Panc1 (cell line): ENCODE data around the gene TRIM66.

Experiments used
- POLR2AphosphoS5 ChIP-seq: IDR thresholded peaks from 2 replicates; pipeline ENCODE4 v1.6.1; 2012; ENCODE audit warnings: mild to moderate bottlenecking, low read depth, low read length, moderate library complexity
- TF ChIP-seq, protein P1 (sequence below): fragments of 450-650 bp; IDR thresholded peaks from 2 replicates; pipeline ENCODE4 v1.5.1; 2017; ENCODE audit warnings: mild to moderate bottlenecking
- TF ChIP-seq, protein P2 (sequence below), 2 experiments: IDR thresholded peaks; 2 replicates each; pipeline ENCODE4 v1.6.1; 2011 to 2012; ENCODE audit warnings: low read depth in 2 of 2, control low read depth in 1 of 2, low read length in 1 of 2, mild to moderate bottlenecking in 1 of 2, moderate library complexity in 1 of 2; ENCODE audit not compliant: insufficient read depth in 1 of 2

DNA sequence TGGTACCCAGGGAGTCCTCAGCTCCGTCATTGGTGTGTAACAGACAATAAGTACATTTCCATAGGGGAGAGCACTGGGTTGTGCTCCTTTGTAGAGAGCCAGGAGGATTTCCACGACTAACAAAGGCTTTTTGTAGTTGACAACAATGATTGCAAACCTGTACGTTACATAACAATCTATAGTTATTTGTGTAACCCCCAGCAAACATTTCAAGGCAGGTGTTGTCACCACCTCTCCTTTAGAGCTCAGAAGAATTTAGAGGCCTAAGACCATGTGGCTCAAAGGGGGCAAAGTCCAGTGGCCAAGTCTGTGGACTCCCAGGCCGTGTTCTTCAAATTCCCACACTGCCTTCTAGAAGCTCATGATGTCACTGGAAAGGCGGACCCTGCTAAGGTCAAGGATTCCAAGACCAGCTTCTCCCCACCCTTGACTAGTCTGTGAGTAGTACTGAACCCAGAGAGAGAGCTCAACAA is 15.9 kb upstream of the TRIM66 start:
- no peak for TF ChIP-seq POLR2AphosphoS5
- TF ChIP-seq, protein P1, sequence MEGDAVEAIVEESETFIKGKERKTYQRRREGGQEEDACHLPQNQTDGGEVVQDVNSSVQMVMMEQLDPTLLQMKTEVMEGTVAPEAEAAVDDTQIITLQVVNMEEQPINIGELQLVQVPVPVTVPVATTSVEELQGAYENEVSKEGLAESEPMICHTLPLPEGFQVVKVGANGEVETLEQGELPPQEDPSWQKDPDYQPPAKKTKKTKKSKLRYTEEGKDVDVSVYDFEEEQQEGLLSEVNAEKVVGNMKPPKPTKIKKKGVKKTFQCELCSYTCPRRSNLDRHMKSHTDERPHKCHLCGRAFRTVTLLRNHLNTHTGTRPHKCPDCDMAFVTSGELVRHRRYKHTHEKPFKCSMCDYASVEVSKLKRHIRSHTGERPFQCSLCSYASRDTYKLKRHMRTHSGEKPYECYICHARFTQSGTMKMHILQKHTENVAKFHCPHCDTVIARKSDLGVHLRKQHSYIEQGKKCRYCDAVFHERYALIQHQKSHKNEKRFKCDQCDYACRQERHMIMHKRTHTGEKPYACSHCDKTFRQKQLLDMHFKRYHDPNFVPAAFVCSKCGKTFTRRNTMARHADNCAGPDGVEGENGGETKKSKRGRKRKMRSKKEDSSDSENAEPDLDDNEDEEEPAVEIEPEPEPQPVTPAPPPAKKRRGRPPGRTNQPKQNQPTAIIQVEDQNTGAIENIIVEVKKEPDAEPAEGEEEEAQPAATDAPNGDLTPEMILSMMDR, result no peak
- TF ChIP-seq, protein P2, sequence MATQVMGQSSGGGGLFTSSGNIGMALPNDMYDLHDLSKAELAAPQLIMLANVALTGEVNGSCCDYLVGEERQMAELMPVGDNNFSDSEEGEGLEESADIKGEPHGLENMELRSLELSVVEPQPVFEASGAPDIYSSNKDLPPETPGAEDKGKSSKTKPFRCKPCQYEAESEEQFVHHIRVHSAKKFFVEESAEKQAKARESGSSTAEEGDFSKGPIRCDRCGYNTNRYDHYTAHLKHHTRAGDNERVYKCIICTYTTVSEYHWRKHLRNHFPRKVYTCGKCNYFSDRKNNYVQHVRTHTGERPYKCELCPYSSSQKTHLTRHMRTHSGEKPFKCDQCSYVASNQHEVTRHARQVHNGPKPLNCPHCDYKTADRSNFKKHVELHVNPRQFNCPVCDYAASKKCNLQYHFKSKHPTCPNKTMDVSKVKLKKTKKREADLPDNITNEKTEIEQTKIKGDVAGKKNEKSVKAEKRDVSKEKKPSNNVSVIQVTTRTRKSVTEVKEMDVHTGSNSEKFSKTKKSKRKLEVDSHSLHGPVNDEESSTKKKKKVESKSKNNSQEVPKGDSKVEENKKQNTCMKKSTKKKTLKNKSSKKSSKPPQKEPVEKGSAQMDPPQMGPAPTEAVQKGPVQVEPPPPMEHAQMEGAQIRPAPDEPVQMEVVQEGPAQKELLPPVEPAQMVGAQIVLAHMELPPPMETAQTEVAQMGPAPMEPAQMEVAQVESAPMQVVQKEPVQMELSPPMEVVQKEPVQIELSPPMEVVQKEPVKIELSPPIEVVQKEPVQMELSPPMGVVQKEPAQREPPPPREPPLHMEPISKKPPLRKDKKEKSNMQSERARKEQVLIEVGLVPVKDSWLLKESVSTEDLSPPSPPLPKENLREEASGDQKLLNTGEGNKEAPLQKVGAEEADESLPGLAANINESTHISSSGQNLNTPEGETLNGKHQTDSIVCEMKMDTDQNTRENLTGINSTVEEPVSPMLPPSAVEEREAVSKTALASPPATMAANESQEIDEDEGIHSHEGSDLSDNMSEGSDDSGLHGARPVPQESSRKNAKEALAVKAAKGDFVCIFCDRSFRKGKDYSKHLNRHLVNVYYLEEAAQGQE (IDR thresholded peaks at IDR 0.05; ENCODE audit: insufficient read depth in 1 of 2, low read depth in 2 of 2, low read length in 1 of 2), result no peak
